Activated naive CD4-positive, alpha-beta T cell treated with anti-CD3 and anti-CD28 coated beads for 36 hours (primary cell): ENCODE measurements around the gene SDK2. TPM values are rescaled to one million over a fixed set of nuclear protein-coding genes. Genes with fewer than 3 reads are reported as not detected.

Experiments used
- CTCF ChIA-PET: fragments of 350-600 bp; sonication (Branson Sonifier 250); formaldehyde crosslinking; loops from one replicate; lab custom pipeline; 2021; ENCODE audit warnings: antibody characterized with exemption; lab: Charles Lee
- DNase-seq: peaks from one replicate; pipeline ENCODE4 v3.0.0-alpha.2; 2020
- H3K27ac Mint-ChIP-seq: one replicate; pipeline ENCODE4 v1.8.0; 2021; ENCODE audit warnings: mild to moderate bottlenecking, mixed read lengths
- H3K27me3 Mint-ChIP-seq: one replicate; pipeline ENCODE4 v1.8.0; 2021; ENCODE audit warnings: low read depth, mixed read lengths
- H3K36me3 Mint-ChIP-seq: one replicate; pipeline ENCODE4 v1.8.0; 2021; ENCODE audit warnings: low read depth, mixed read lengths
- H3K4me1 Mint-ChIP-seq: one replicate; pipeline ENCODE4 v1.8.0; 2021; ENCODE audit warnings: low read depth, mixed read lengths
- H3K4me3 Mint-ChIP-seq: one replicate; pipeline ENCODE4 v1.8.0; 2021; ENCODE audit warnings: mild to moderate bottlenecking, moderate library complexity, mixed read lengths
- H3K9me3 Mint-ChIP-seq: one replicate; pipeline ENCODE4 v1.8.0; 2021; ENCODE audit warnings: mixed read lengths
- intact Hi-C: fragments of 100-400 bp; cut with micrococcal nuclease; formaldehyde crosslinking; loops from one replicate; pipeline ENCODE4 v1.15.1; 2023
- total RNA-seq, 2 experiments: library from RNA; stranded (reverse); gene quantifications; one replicate each; pipeline ENCODE4 v1.2.3, GENCODE V29; 2021

The SDK2 gene
- total RNA-seq, 2 experiments from 2014 or later = 0.27 to 0.50 TPM

DNA sequence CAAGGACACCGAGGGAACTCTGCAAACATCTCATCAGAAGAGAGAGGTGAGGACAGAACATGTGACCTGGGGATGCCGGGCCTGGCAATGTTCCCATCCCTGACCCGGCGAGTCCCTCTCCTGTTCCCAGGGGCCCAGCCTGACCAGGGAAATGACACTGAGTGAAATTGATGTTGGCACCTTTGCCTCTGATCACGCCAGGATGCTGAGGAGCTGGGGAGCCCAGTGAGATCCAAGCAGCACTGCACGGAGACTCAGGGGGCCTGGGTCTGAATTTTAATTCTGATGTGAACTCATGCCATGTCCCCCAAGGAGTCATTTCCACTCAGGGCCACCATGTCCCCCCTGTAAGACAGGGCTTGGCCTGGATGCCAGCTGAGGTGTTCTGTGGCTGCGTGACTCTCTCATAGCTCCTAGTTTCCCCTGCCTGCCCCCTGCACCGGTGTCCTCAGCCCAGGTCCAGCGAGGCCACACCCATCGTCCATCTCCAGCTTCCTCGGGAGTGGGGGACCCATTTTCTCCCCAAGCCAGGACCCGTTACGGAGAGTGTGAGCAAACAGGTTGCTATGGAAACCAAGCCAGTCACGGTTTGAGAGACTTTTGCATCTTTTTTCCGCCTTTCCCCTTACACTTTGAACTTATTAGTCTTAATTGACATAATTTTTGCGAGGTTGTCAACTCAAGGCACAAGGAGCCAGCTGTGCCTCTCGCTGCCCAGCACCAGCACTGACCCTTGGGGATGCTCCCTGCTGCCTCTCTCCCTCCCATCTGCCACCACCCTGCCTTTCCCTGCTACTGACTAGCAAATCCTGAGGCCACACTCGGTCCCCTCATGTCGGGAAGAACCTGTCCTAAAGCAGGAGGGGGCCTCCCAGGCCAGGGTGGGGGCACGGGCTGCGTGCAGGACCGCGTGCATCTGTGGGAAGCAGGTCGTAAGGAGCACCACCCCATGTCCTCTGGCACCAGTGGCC, 150.0 kb downstream of the SDK2 start:
- Mint-ChIP-seq H3K9me3 (no peaks in the 10 kb centered on the region), H3K4me1 (no peaks in the 10 kb centered on the region), H3K4me3 (no peak overlapping the region), H3K27ac (no peak overlapping the region), H3K27me3 (no peaks in the 10 kb centered on the region), H3K36me3 (no peaks in the 10 kb centered on the region)
- intact Hi-C loops = no loop called here
- CTCF ChIA-PET = interaction anchor here (0.6 to 1.0 kb wide), 2 partner anchors 64 to 767 kb away, joined by 3 to 4 read pairs; no protein-coding TSS in a partner anchor
- no peak for DNase-seq

DNA sequence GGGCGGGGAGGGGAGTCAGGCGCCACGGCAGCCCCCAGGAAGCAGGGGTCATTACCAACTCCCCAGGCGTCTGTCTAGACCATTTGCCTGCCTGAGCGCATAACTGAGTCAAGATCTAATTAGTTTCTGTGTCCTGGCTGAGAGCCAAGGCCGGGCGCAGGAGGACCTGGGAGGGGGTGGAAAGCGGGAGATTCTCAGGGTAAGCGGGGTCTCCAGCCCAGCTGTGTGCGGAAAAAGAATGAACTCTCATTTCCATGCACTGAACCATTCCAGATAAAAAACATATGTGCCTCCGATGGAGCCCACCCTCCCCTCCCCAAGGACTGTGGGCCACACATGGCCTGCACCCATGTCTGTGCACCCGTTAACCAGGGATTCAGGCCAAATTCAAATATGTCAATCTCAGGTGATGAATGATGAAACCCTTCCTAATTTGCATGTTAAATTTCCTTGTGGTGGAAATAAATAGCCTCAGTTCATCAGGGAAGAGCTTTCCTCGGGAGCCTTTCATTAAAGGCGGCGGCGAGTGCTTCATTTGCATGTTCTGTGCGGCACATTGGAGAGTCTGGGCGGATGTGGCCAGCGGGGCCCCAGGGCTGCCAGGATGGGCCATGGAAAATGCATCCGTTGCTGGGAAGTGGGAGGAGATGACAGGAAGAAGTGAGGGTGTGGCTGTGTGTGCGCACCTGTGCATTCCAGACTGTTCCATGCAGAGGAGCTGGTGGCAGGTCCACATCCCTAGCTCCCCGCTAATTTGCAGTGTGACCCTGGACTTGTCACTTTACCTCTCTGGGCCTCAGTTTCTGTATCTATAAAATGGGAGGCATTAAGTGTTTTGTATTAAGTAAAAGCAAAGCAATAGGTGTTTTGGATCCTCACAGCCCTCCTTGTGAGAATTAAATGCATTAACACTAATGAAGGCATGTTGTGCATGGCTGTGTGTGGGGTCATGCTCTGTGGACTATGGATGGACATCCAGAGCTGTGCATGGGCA, 151.1 kb downstream of the SDK2 start:
- intact Hi-C loops = no loop called here
- no peak overlapping the region for H3K4me3 Mint-ChIP-seq
- no peak overlapping the region for H3K27ac Mint-ChIP-seq
- no peaks in the 10 kb centered on the region for H3K4me1 Mint-ChIP-seq
- DNase-seq = no peak
- CTCF ChIA-PET = interaction anchor here (0.6 to 1.0 kb wide), 2 partner anchors 63 to 765 kb away, joined by 3 to 4 read pairs; no protein-coding TSS in a partner anchor
- H3K9me3 Mint-ChIP-seq = no peaks in the 10 kb centered on the region
- H3K27me3 Mint-ChIP-seq = no peaks in the 10 kb centered on the region
- no peaks in the 10 kb centered on the region for H3K36me3 Mint-ChIP-seq

DNA sequence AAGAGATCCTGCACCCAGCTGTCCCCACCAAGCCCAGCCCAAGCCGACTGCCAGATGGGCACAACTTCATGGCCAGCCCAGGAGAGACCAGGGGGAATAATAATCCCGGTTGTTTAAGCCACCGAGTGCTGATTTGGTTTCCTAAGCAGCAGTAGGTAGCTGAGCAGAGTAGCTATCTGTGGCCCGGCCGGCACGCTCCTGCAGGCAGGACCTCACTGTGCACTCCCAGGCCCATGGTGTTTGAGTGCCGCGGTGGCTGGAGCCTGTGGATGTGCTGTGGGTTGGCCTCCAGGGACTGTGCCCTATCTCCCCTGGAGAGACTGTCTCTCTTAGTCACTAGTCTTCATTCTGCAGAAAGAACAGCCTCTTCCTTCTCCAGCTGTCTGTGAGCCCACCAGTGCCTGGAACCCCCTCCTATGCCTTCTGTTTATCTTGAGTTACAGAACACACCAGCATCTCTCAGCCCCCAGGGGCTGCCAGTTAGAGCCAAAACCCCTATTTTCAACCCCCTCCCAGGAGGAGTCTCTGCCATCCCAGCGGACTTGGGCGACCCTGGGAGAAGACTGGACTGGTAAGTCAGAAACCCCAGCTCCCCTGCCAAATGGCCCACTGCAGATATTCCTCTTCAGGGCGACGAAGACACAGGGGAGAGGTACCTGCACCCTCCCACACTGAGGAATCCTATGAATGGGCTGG, 152.0 kb downstream of the SDK2 start:
- CTCF ChIA-PET = no interaction called here
- intact Hi-C loops = no loop called here
- no peak overlapping the region for H3K4me3 Mint-ChIP-seq

DNA sequence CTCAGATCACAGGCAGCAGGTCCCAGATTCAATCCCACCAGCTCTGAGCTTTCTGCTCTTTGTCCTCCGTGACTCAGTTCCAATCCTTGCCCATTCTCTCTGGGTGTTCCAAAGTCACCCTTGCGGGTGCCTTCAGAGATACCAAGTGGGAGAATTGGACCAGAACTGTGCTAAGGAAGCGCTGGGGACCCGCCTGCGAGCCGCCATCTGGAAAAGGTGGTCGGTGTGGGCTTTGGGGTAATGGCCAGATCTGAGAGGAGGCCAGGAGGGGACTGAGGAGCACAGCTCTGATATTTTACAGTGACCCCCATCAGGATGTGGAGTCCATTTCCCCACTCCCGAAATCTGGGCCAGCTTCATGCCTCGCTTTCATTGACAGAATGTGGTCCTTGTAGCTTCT, 152.6 kb downstream of the SDK2 start:
- no peak overlapping the region for H3K4me3 Mint-ChIP-seq
- DNase-seq = no peak
- CTCF ChIA-PET = no interaction called here
- no peaks in the 10 kb centered on the region for H3K27me3 Mint-ChIP-seq
- H3K27ac Mint-ChIP-seq = no peak overlapping the region
- no peaks in the 10 kb centered on the region for H3K4me1 Mint-ChIP-seq
- no peaks in the 10 kb centered on the region for H3K9me3 Mint-ChIP-seq
- H3K36me3 Mint-ChIP-seq = no peaks in the 10 kb centered on the region
- intact Hi-C loops = no loop called here

More for the DNA sequence above, 152.0 kb downstream of the SDK2 start:
- Mint-ChIP-seq H3K27me3 (no peaks in the 10 kb centered on the region), H3K4me1 (no peaks in the 10 kb centered on the region), H3K27ac (no peak overlapping the region), H3K9me3 (no peaks in the 10 kb centered on the region), H3K36me3 (no peaks in the 10 kb centered on the region)
- DNase-seq = no peak

DNA sequence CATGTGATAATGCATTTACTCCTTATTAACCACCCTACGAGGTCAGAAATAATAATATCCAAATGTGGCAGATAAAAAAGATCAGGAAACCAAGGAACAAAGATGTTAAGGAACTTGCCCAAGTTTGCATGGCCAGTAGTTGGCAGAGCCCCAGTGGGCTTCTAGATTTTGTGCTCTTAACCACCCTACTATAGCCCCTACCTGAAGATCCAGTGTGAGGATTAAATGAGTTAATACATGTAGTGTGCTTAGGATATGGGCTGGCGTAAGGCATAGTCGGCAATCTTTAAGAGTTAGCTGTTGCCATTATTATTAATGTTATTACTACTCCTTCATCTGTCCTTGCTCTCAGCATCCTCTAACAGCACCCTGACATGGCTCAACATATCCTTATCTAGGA, 153.4 kb downstream of the SDK2 start:
- intact Hi-C loops = no loop called here
- Mint-ChIP-seq H3K4me3 (no peak overlapping the region), H3K27me3 (no peaks in the 10 kb centered on the region), H3K4me1 (no peaks in the 10 kb centered on the region), H3K27ac (no peak overlapping the region), H3K9me3 (no peaks in the 10 kb centered on the region), H3K36me3 (no peaks in the 10 kb centered on the region)
- DNase-seq = no peak
- CTCF ChIA-PET = no interaction called here

DNA sequence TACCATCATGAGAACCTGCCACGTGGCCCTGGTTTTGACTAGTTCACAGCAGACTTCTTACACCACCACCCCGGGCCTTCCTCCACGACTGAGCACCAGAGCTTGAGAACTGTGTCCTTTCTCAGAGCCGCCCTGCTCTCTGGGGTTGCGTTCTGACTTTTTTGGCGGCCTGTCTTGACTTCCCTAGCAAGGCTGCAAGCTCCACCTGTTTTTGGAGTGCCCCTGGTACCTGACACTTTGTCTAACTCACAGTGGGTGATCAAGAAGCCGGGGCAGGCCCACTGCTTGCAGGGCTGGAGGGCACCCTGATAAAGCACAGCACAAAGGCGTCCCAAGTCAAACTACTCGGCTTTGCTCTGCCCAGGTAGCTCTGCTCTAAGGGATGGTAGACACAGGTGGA, 154.3 kb downstream of the SDK2 start:
- peaks cover 1% of the 10 kb centered on the region for H3K36me3 Mint-ChIP-seq
- H3K27ac Mint-ChIP-seq = no peak overlapping the region
- no peaks in the 10 kb centered on the region for H3K27me3 Mint-ChIP-seq
- no peak overlapping the region for H3K4me3 Mint-ChIP-seq
- no peak for DNase-seq
- no peaks in the 10 kb centered on the region for H3K4me1 Mint-ChIP-seq
- CTCF ChIA-PET = no interaction called here
- intact Hi-C loops = no loop called here
- H3K9me3 Mint-ChIP-seq = peaks cover 5% of the 10 kb centered on the region

DNA sequence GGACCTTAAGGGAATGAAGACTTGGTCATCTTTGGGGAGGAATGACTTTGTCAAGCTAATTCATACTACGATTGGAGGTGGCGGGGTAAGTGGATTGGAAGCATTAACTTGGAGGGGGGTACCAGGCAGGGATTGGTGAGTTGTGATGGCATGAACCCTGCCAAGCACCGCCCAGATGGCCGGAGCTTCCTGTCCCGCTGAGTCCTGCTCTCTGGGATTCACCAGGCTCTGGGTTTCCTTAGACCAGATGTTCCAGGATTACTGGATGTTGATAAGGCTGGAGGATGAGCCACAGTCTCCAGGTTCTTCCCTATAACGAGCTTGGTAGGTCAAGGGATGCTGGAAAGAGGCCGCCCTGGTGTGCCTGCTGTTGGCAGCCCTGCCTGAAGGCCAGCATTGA, 154.9 kb downstream of the SDK2 start:
- no peaks in the 10 kb centered on the region for H3K27me3 Mint-ChIP-seq
- peaks cover 3% of the 10 kb centered on the region for H3K36me3 Mint-ChIP-seq
- intact Hi-C loops = no loop called here
- H3K9me3 Mint-ChIP-seq = peaks cover 9% of the 10 kb centered on the region
- no peak overlapping the region for H3K4me3 Mint-ChIP-seq
- DNase-seq = no peak
- H3K4me1 Mint-ChIP-seq = no peaks in the 10 kb centered on the region
- CTCF ChIA-PET = no interaction called here
- no peak overlapping the region for H3K27ac Mint-ChIP-seq

DNA sequence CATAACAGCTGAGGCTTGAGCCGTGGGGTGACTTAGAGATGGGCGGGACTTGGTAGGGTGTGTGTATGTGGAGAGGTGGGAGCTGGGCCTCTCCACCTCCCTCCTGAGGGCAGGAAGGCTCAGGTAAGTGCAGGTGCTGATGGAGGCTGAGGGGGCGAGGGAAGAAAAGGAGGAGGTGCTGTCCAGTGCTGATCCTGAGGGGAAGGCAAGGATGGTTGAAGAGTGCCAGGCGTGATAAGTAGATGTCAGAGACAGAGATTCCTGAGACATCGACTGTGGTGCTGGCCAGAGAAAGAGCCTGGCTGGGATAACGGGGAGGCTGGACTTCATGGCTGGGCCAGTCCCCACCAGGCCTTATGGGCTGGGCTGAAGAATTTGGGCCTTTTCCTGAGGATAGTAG, 159.1 kb downstream of the SDK2 start:
- CTCF ChIA-PET = no interaction called here
- Mint-ChIP-seq H3K36me3 (peaks cover 3% of the 10 kb centered on the region), H3K27ac (no peak overlapping the region), H3K27me3 (peaks cover 2% of the 10 kb centered on the region), H3K4me1 (no peaks in the 10 kb centered on the region), H3K4me3 (no peak overlapping the region), H3K9me3 (peaks cover 9% of the 10 kb centered on the region)
- no peak for DNase-seq
- intact Hi-C loops = no loop called here

DNA sequence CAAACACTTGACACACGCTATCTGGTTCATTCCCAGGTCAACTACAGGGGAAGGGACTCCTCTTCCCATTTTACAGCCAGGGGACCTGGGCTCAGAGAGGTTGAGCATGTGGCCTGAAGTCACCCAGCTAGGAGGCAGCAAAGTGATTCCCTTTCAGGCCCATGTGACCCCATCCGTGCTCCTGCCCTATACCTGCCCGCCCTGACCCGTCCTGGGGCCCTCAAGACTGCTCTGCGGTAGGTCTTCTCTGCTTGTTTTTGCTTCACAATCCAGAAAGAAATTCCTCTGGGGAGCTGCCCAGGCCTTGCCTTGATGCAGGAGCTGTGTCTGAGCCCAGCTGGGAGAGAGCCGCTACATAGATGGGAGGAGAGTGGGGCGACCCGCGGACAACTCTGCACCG, 161.4 kb downstream of the SDK2 start:
- H3K27me3 Mint-ChIP-seq = peaks cover 4% of the 10 kb centered on the region
- H3K27ac Mint-ChIP-seq = no peak overlapping the region
- intact Hi-C loops = no loop called here
- DNase-seq = no peak
- H3K36me3 Mint-ChIP-seq = peaks cover 3% of the 10 kb centered on the region
- H3K4me1 Mint-ChIP-seq = no peaks in the 10 kb centered on the region
- H3K9me3 Mint-ChIP-seq = peaks cover 9% of the 10 kb centered on the region
- H3K4me3 Mint-ChIP-seq = no peak overlapping the region
- CTCF ChIA-PET = no interaction called here

DNA sequence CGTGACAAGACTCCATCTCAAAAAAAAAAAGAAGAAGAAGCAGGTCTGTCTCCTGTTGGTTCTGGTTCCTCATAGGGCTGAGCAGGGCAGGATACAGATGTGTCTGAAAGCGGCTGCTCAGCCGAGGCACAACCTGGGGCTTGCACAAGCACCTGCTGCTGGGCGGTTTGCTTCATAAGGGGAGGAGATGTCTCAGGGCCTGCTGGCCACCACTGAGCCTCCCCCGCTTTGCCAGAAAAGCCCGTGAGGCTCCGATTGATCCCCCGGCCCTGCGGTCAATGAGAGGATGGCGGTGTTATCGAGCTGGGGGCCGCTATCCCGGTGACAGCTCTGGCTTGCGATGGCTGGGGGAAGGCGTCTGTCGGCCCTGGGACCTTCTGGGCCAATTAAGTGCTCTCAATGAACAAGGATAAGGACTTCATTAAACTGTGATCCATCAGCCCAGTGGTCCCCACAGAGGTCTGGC, 162.0 kb downstream of the SDK2 start:
- no peaks in the 10 kb centered on the region for H3K4me1 Mint-ChIP-seq
- H3K36me3 Mint-ChIP-seq = peaks cover 3% of the 10 kb centered on the region
- CTCF ChIA-PET = no interaction called here
- H3K27ac Mint-ChIP-seq = no peak overlapping the region
- no peak for DNase-seq
- intact Hi-C loops = no loop called here
- peaks cover 4% of the 10 kb centered on the region for H3K27me3 Mint-ChIP-seq
- peaks cover 9% of the 10 kb centered on the region for H3K9me3 Mint-ChIP-seq
- no peak overlapping the region for H3K4me3 Mint-ChIP-seq

DNA sequence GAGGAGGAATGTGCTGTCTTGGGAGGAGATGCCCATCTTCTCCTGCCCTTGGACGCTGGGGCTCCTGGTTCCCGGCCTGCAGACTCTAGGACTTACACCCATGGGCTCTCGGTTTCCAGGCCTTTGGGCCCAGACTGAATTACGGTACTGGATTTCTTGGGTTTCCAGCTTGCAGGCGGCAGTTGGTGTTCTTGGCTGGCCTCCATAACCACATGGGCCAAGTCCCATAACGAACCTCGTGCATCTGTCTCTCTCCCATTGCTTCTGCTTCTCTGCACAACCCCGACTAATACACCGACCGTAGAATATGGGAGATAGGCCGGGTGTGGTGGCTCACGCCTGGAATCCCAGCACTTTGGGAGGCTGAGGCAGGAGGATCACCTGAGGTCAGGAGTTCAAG, 162.6 kb downstream of the SDK2 start:
- Mint-ChIP-seq H3K36me3 (peaks cover 3% of the 10 kb centered on the region), H3K27me3 (peaks cover 4% of the 10 kb centered on the region), H3K27ac (no peak overlapping the region), H3K4me3 (no peak overlapping the region), H3K9me3 (peaks cover 9% of the 10 kb centered on the region), H3K4me1 (no peaks in the 10 kb centered on the region)
- DNase-seq = no peak
- intact Hi-C loops = no loop called here
- CTCF ChIA-PET = no interaction called here

DNA sequence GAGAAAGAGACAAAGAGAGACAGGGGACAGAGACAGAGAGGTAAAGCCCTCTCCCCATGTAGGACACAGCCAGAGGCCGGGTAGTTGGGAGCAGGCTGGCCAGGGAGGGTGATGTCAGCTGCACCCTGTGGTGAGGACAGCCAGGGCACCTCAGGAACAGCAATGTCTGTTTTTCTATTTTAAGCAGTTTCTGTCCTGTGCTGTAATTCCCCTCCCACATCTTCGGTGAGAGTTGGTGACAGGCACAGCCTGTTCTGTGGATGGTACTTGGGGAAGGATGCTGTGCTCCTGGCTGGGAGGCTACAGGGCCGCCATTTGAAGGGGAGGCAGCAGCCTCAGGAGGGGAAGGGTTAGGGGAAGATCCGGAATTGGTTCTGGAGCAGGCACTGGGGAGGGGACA, 163.5 kb downstream of the SDK2 start:
- DNase-seq = no peak
- intact Hi-C loops = no loop called here
- Mint-ChIP-seq H3K4me3 (no peak overlapping the region), H3K27me3 (peaks cover 4% of the 10 kb centered on the region), H3K4me1 (no peaks in the 10 kb centered on the region), H3K36me3 (peaks cover 3% of the 10 kb centered on the region), H3K27ac (no peak overlapping the region), H3K9me3 (peaks cover 9% of the 10 kb centered on the region)
- CTCF ChIA-PET = interaction anchor here (0.5 kb wide), 1 partner anchor 25 kb away, joined by 3 read pairs; no protein-coding TSS in a partner anchor
